Lung (tissue), 12 donors: ENCODE results near the gene ERCC3. TPM values are rescaled to one million over a fixed set of nuclear protein-coding genes. Genes with fewer than 3 reads are reported as not detected.

Source experiments
- ATAC-seq: fragments of 200-7000 bp; cut with Tn5 transposase; one replicate; pipeline ENCODE4 v1.9.1; 2020; ENCODE audit warnings: moderate number of reproducible peaks; ENCODE audit not compliant: insufficient read depth, low FRiP score
- DNase-seq, 3 donors: peaks; one replicate each; pipeline ENCODE4 v3.0.0-alpha.2; 2013 to 2017
- H3K27ac ChIP-seq, 2 donors: one replicate each; pipeline ENCODE4 v1.5.1; 2013; ENCODE audit warnings: mild to moderate bottlenecking in 2 of 2, moderate library complexity in 2 of 2, control low read depth in 1 of 2, inconsistent platforms in 1 of 2, low read depth in 1 of 2, low read length in 1 of 2
- H3K27me3 ChIP-seq, 3 donors: one replicate each; pipeline ENCODE4 v1.5.1; 2013; ENCODE audit warnings: low read length in 2 of 3; ENCODE audit not compliant: control insufficient read depth in 3 of 3, insufficient read depth in 3 of 3
- H3K36me3 ChIP-seq, 4 donors: one replicate each; pipeline ENCODE4 v1.5.1; 2013; ENCODE audit warnings: low read length in 4 of 4, mild to moderate bottlenecking in 1 of 4, moderate library complexity in 1 of 4; ENCODE audit not compliant: control insufficient read depth in 4 of 4, insufficient read depth in 4 of 4
- H3K4me1 ChIP-seq, 5 donors: one replicate each; pipeline ENCODE4 v1.5.1; 2013; ENCODE audit warnings: low read length in 5 of 5, mild to moderate bottlenecking in 2 of 5, moderate library complexity in 1 of 5; ENCODE audit not compliant: control insufficient read depth in 5 of 5, insufficient read depth in 5 of 5
- H3K4me3 ChIP-seq: one replicate; pipeline ENCODE4 v1.5.1; 2013; ENCODE audit warnings: mild to moderate bottlenecking, control low read depth, moderate library complexity
- H3K9ac ChIP-seq, 2 donors: one replicate each; pipeline ENCODE4 v1.5.1; 2013; ENCODE audit warnings: low read length in 2 of 2, control low read depth in 1 of 2; ENCODE audit not compliant: insufficient read depth in 1 of 2
- H3K9me3 ChIP-seq, 4 donors: one replicate each; pipeline ENCODE4 v1.5.1; 2013; ENCODE audit warnings: low read length in 3 of 4, mild to moderate bottlenecking in 1 of 4, moderate library complexity in 1 of 4; ENCODE audit not compliant: control insufficient read depth in 4 of 4, insufficient read depth in 3 of 4
- CTCF ChIP-seq: IDR thresholded peaks from 2 replicates; pipeline ENCODE4 v1.5.1; 2012; ENCODE audit warnings: mild to moderate bottlenecking; ENCODE audit errors: control extremely low read depth, extremely low read depth
- WGBS, 2 donors: extraction: QIAGEN DNeasy Blood & Tissue Kit; methylation state at CpG; one replicate each; pipeline ENCODE4 v1.1.7; 2013; 5-methylcytosine and 5-hydroxymethylcytosine counted together
- polyA plus RNA-seq, 2 donors: library from polyadenylated mRNA; stranded (reverse); fragments of 200-250 nt; gene quantifications; one replicate each; pipeline ENCODE4 v1.2.1, GENCODE V29; 2013
- total RNA-seq, 2 donors: library from RNA; depleted of rRNA in 1 of 2; stranded (reverse); fragments of >200 nt in 1 of 2; gene quantifications; one replicate each; pipeline ENCODE4 v1.2.1, GENCODE V29; 2014 to 2021
- donor health status: control.
- donor health status: control.
- donor health status: Bipolar disorder and iron deficiency.
- donor health status: healthy.
- donor health status: DM: yes; HTN: yes; CAD: no.

The ERCC3 gene
- total and polyA plus RNA-seq, 4 donors, result 18.2 to 60.3 (median 33.3) TPM

- H3K27me3 ChIP-seq, result no peaks in the 10 kb centered on the region
- no peak overlapping the region for H3K4me3 ChIP-seq
- no peak overlapping the region for H3K27ac ChIP-seq
- peak; percentile 55 to 76 (median 66) for DNase-seq
- H3K4me1 ChIP-seq, result peaks cover 0 to 15% (median 9%) of the 10 kb centered on the region in 5 donors
- ATAC-seq, result no peak
- peak overlapping the region in 1 of 2 donors; percentile 69 for H3K9ac ChIP-seq
- no peak for TF ChIP-seq CTCF
- 24 to 46% methylated on average over 31 of the region's 31 CpGs for WGBS, 2 donors
- no peaks in the 10 kb centered on the region for H3K36me3 ChIP-seq
- H3K9me3 ChIP-seq, result peaks cover 0 to 2% (median 0%) of the 10 kb centered on the region in 4 donors
Measured at GRCh38 chr2:127220768-127221527, 73.0 kb downstream of the ERCC3 start.

GRCh38 chr2:127220102-127220767, 73.7 kb downstream of the ERCC3 start, which contains the start of gene CYP27C1:
TSS of gene CYP27C1 (minus strand) at chr2:127220299. CDS start at chr2:127220270, 29 bp downstream.
- Histone ChIP-seq H3K9ac (peak within 1 kb of the TSS; percentile 33 to 69), H3K27me3 (no peaks in the 10 kb centered on the region), H3K36me3 (no peaks in the 10 kb centered on the region), H3K4me3 (peak within 1 kb of the TSS; percentile 32), H3K27ac (no peak within 1 kb of the TSS), H3K4me1 (peaks cover 0 to 14% (median 4%) of the 10 kb centered on the region in 5 donors), H3K9me3 (peaks cover 0 to 2% (median 0%) of the 10 kb centered on the region in 4 donors)
- TF ChIP-seq CTCF, result no peak
- DNase-seq (peak; percentile 77 to 87 (median 80)), ATAC-seq (no peak)
- 1 to 2% methylated on average over 42 to 43 of the region's 43 CpGs for WGBS, 2 donors

GRCh38 chr2:127219171-127220070, 74.5 kb downstream of the ERCC3 start:
- no peak for TF ChIP-seq CTCF
- Histone ChIP-seq H3K27ac (no peak overlapping the region), H3K36me3 (no peaks in the 10 kb centered on the region), H3K27me3 (no peaks in the 10 kb centered on the region), H3K4me3 (peak overlapping the region; percentile 32), H3K9me3 (peaks cover 0 to 2% (median 0%) of the 10 kb centered on the region in 4 donors), H3K9ac (peak overlapping the region; percentile 32 to 33), H3K4me1 (peaks cover 0 to 13% (median 3%) of the 10 kb centered on the region in 5 donors)
- WGBS, 2 donors, result 1% methylated on average over 66 to 71 of the region's 71 CpGs
- no peak for ATAC-seq
- DNase-seq, result peak; percentile 83 to 87 (median 85)
